ENCODE measurements around the gene CUEDC1. TPM values are rescaled to one million over a fixed set of nuclear protein-coding genes. Genes with fewer than 3 reads are reported as not detected.

The CUEDC1 gene
- total and polyA plus RNA-seq, 2 of the 13 experiments (the other 11 are each of a cell fraction or from before 2014, with no cell fraction given), result 7.4 to 12.9 TPM

GRCh38 chr17:57861790-57862693 lies 93.2 kb downstream of the CUEDC1 start (continued):
- TF ChIP-seq, protein P1, sequence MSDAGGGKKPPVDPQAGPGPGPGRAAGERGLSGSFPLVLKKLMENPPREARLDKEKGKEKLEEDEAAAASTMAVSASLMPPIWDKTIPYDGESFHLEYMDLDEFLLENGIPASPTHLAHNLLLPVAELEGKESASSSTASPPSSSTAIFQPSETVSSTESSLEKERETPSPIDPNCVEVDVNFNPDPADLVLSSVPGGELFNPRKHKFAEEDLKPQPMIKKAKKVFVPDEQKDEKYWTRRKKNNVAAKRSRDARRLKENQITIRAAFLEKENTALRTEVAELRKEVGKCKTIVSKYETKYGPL (CRISPR knock-in tag; IDR thresholded peaks at IDR 0.05), result peak; percentile 55; the same call in 1 of the 2 replicates
- 0 out of 2 replicates have a peak, but pooled peaks have one; percentile 40 for TF ChIP-seq PCBP1 (IDR thresholded peaks at IDR 0.05; ENCODE audit: borderline replicate concordance, low read depth, low read length)
- TF ChIP-seq MTA3 (CRISPR knock-in tag; IDR thresholded peaks at IDR 0.05), result no peak
- TF ChIP-seq POGZ (CRISPR knock-in tag; IDR thresholded peaks at IDR 0.05), result no peak; the same call in 1 of the 2 replicates
- TF ChIP-seq ZNF746 (CRISPR knock-in tag; IDR thresholded peaks at IDR 0.05), result 0 out of 2 replicates have a peak, but pooled peaks have one; percentile 28
- no peak for TF ChIP-seq SIN3B (IDR thresholded peaks at IDR 0.05; ENCODE audit: low read length)
- peak; percentile 25; the same call in 1 of the 2 replicates for TF ChIP-seq ARID4A (CRISPR knock-in tag; IDR thresholded peaks at IDR 0.05; ENCODE audit: borderline replicate concordance)
- TF ChIP-seq, protein P2, sequence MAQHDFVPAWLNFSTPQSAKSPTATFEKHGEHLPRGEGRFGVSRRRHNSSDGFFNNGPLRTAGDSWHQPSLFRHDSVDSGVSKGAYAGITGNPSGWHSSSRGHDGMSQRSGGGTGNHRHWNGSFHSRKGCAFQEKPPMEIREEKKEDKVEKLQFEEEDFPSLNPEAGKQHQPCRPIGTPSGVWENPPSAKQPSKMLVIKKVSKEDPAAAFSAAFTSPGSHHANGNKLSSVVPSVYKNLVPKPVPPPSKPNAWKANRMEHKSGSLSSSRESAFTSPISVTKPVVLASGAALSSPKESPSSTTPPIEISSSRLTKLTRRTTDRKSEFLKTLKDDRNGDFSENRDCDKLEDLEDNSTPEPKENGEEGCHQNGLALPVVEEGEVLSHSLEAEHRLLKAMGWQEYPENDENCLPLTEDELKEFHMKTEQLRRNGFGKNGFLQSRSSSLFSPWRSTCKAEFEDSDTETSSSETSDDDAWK (CRISPR knock-in tag; IDR thresholded peaks at IDR 0.05), result no peak
- TF ChIP-seq ZBTB3 (CRISPR knock-in tag; IDR thresholded peaks at IDR 0.05; ENCODE audit: borderline replicate concordance, low read depth), result no peak
- peak; percentile 92 for TF ChIP-seq MEIS2 (CRISPR knock-in tag; IDR thresholded peaks at IDR 0.05)
- no peak for TF ChIP-seq ZUFSP (CRISPR knock-in tag; IDR thresholded peaks at IDR 0.05; ENCODE audit: borderline replicate concordance)
- no peak for TF ChIP-seq ZFP36 (IDR thresholded peaks at IDR 0.05; ENCODE audit: borderline replicate concordance, low read depth, low read length, partially characterized antibody)
- TF ChIP-seq HOMEZ (CRISPR knock-in tag; IDR thresholded peaks at IDR 0.05; ENCODE audit: low read depth), result no peak
- no peak for TF ChIP-seq ZSCAN30 (CRISPR knock-in tag; IDR thresholded peaks at IDR 0.05)
- TF ChIP-seq ZNF235 (CRISPR knock-in tag; IDR thresholded peaks at IDR 0.05; ENCODE audit: borderline replicate concordance), result no peak
- TF ChIP-seq, protein P3, sequence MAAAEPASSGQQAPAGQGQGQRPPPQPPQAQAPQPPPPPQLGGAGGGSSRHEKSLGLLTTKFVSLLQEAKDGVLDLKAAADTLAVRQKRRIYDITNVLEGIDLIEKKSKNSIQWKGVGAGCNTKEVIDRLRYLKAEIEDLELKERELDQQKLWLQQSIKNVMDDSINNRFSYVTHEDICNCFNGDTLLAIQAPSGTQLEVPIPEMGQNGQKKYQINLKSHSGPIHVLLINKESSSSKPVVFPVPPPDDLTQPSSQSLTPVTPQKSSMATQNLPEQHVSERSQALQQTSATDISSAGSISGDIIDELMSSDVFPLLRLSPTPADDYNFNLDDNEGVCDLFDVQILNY (CRISPR knock-in tag; conservative IDR thresholded peaks at IDR 0.05), result 0 out of 2 replicates have a peak, but pooled peaks have one; percentile 32

Data from HepG2 (cell line).